ENCODE results near the gene FAM184A. TPM values are rescaled to one million over a fixed set of nuclear protein-coding genes. Genes with fewer than 3 reads are reported as not detected.

Gene FAM184A
- total and polyA plus RNA-seq, 2 of the 8 experiments (the other 6 are each of a cell fraction or from before 2014, with no cell fraction given), result 6.3 to 11.3 TPM

DNA sequence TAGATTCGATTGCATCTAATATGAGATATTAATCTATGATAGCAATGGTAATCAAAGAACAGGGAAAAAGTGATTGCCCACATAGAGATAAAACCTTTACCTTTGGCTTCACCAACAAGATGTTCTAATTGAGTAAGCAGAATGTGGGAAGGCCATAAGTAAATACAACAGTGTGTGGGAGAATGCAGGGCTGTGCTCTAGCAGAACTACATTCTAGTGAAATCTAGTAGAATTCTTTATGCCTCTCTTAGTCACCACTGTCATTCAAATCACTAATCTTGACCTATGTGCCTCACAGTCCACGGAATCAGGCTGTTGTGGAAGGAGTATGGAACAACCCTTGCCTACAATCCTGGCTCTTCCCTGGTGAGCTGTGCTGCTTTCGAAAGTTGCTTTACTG is 113.1 kb downstream of the FAM184A start:
- ChIA-PET CTCF (ENCODE audit: partially characterized antibody) (interaction anchor here (0.5 to 5.8 kb wide), 5 partner anchors 12 to 245 kb away, joined by 3 to 75 read pairs (median 4); no protein-coding TSS in a partner anchor), POLR2A (ENCODE audit: partially characterized antibody) (no interaction called here)
- no peak overlapping the region for H3K23ac ChIP-seq (ENCODE audit: insufficient read length)
- H3K36me3 ChIP-seq (ENCODE audit: control insufficient read depth in 2 of 4, insufficient read depth in 4 of 4, low read length in 3 of 4), result no peaks in the 10 kb centered on the region
- H4K20me1 ChIP-seq (replicated peaks in 1 of 2; ENCODE audit: control insufficient read depth in 1 of 2, insufficient read depth in 2 of 2, low read length in 2 of 2), result no peaks in the 10 kb centered on the region
- H3K9ac ChIP-seq (replicated peaks in 1 of 4; ENCODE audit: extremely low read depth in 1 of 4, low read depth in 3 of 4, low read length in 3 of 4), result no peak overlapping the region
- H3K27ac ChIP-seq (ENCODE audit: low read depth, low read length), result no peak overlapping the region
- H4K5ac ChIP-seq (ENCODE audit: insufficient read length, low read depth, low read length), result no peak overlapping the region
- no peak overlapping the region for H4K8ac ChIP-seq (ENCODE audit: extremely low read depth, insufficient read depth, low read length)
- no peak overlapping the region for H4K91ac ChIP-seq (replicated peaks; ENCODE audit: insufficient read length, low read length)
- no peaks in the 10 kb centered on the region for H3K79me1 ChIP-seq (ENCODE audit: low read depth, low read length)
- H3K4me2 ChIP-seq (ENCODE audit: insufficient read depth in 1 of 2, low read depth in 2 of 2, low read length in 2 of 2), result no peak overlapping the region
- no peaks in the 10 kb centered on the region for H3K27me3 ChIP-seq (replicated peaks in 1 of 4; ENCODE audit: control insufficient read depth in 3 of 4, extremely low read depth in 1 of 4, insufficient read depth in 3 of 4, low read length in 3 of 4)
- H2BK120ac ChIP-seq (replicated peaks; ENCODE audit: low read depth, low read length), result no peak overlapping the region
- no peaks in the 10 kb centered on the region for H3K9me3 ChIP-seq (ENCODE audit: insufficient read depth in 2 of 2, low read depth in 1 of 2, low read length in 1 of 2)
- no peaks in the 10 kb centered on the region for H3K4me1 ChIP-seq (replicated peaks in 1 of 4; ENCODE audit: control insufficient read depth in 3 of 4, insufficient read depth in 4 of 4, low read length in 3 of 4)
- H3K4ac ChIP-seq (replicated peaks; ENCODE audit: insufficient read length, low read depth, low read length), result no peak overlapping the region
- no peak overlapping the region for H2AK5ac ChIP-seq (ENCODE audit: low read depth, low read length)
- no peak overlapping the region for H2AFZ ChIP-seq (ENCODE audit: low read length)
- FAIRE-seq, result no peak
- no peak for DNase-seq (ENCODE audit: low read depth in 1 of 2, low spot score in 2 of 2)
- no peak overlapping the region for H3K14ac ChIP-seq (ENCODE audit: insufficient read length)
- no peak overlapping the region for H3K4me3 ChIP-seq (ENCODE audit: extremely low read depth in 1 of 4, insufficient read depth in 2 of 4, low read depth in 3 of 4, low read length in 4 of 4)
- no peak overlapping the region for H3K18ac ChIP-seq (ENCODE audit: extremely low read depth, low read length)
- H3K56ac ChIP-seq (replicated peaks; ENCODE audit: insufficient read length, low read depth, low read length), result no peak overlapping the region
- no peak overlapping the region for H2BK20ac ChIP-seq (ENCODE audit: low read length)
- H2BK12ac ChIP-seq (ENCODE audit: low read depth, low read length), result no peak overlapping the region
- H2BK15ac ChIP-seq (ENCODE audit: low read length), result no peak overlapping the region
- 92% methylated on average over 3 of the region's 3 CpGs; no CpG with 5 or more reads in 1 of the 2 experiments for WGBS, 2 experiments (ENCODE audit: extremely low coverage in 1 of 2, insufficient coverage in 1 of 2, insufficient read length in 1 of 2, insufficient replicate concordance in 2 of 2, low coverage in 1 of 2, low lambda C conversion rate in 2 of 2, missing lambda C conversion rate in 1 of 2)
- H2BK5ac ChIP-seq (ENCODE audit: low read depth, low read length), result no peak overlapping the region
- no peaks in the 10 kb centered on the region for H3K23me2 ChIP-seq (ENCODE audit: low read depth, low read length)
- H3K79me2 ChIP-seq (ENCODE audit: control insufficient read depth in 1 of 2, insufficient read depth in 2 of 2, low read length in 2 of 2), result no peaks in the 10 kb centered on the region
- TF ChIP-seq HDAC2 (IDR thresholded peaks at IDR 0.05; ENCODE audit: borderline replicate concordance in 1 of 2, low read depth in 2 of 2, low read length in 2 of 2) (no peak), CEBPB (IDR thresholded peaks at IDR 0.05; ENCODE audit: low read depth, low read length) (no peak), BRCA1 (IDR thresholded peaks at IDR 0.05; ENCODE audit: low read depth, low read length) (no peak), SUZ12 (IDR thresholded peaks at IDR 0.05; ENCODE audit: low read length) (no peak), GTF2F1 (IDR thresholded peaks at IDR 0.05; ENCODE audit: borderline replicate concordance, low read depth, low read length) (no peak), SIN3A (conservative IDR thresholded peaks at IDR 0.05 in 1 of 2, IDR thresholded peaks at IDR 0.05 in 1 of 2; ENCODE audit: low read depth in 1 of 2, low read length in 2 of 2) (no peak)
